GM19238 (cell line): ENCODE data around the gene SEPTIN3.
"Not testable (repeated sequence)": the region's sequence is repeated elsewhere in the genome, so short reads cannot be mapped to it uniquely, and the experiment has no call there.

Experiments used
- DNase-seq: peaks from one replicate; pipeline ENCODE4 v3.0.0; 2011; ENCODE audit warnings: low spot score; ENCODE audit not compliant: insufficient read length

The SEPTIN3 gene

DNA sequence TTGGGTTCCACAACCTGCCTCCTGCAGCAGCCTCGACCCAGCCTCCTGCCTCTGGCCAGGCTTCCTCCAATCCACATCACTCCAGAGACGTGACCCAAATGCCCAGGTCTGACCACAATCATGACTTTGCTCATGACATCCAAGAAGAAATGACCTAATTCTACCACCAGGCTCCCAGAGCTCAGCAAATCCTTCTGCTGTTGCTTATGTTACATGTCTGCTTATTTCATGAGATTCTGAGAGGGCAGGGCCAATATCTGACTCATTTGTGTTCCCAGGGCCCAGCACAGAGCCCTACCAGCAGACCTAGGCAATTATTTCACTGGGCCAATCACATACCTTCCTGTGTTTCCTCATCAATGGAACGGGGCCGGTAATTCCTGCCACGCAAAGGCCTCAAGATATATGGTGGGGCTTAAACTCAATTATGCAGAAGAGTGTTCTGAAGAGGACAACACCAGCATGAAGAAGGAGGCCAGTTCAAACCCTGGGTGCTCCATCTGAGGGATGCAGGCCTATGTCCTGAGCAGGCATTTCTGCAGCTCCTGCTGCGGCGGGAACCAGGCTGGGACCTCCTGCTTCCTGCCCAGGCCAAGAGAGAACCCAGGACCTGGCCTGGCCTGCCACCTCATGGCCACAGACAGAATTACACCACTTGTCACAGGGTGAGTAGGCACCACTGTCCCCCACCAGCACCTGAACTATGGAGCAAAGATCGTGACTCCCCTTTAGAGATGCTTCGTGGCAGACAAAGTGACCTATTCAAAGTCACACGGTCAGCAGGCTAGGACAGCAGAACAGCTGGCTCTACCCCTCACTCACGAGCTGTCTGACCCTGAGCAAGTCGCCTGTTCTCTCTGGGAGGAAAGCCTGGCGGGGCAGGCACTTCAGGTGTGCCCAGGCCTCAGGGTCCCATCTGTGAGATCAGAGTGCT, 28.1 kb upstream of the SEPTIN3 start:
- peak; percentile 69 for DNase-seq

DNA sequence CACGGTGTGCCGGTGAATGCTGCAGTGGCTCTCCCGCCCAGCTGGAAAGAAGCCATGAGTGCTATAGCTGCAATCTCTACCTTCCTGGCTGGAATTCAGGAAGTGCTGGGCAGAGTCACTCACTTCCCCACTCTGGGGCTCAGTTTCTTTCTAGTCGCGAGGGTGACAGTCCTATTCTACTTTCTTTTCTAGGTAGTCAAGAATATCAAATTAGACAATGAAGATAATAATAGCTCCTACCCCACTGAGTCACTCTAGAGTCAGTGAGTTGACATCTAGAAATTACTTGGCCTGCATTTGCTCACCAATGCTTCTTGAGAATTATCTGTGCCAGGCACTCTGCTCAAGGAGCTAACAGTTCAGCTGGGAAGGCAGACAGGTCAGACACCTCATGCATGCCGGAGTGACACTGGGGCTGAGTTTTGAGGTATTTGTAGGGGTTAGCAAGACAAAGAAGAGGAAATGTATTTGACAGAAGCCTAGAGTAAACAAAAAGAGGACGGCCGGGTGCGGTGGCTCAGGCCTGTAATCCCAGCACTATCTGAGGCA, 25.5 kb upstream of the SEPTIN3 start:
- no peak for DNase-seq

DNA sequence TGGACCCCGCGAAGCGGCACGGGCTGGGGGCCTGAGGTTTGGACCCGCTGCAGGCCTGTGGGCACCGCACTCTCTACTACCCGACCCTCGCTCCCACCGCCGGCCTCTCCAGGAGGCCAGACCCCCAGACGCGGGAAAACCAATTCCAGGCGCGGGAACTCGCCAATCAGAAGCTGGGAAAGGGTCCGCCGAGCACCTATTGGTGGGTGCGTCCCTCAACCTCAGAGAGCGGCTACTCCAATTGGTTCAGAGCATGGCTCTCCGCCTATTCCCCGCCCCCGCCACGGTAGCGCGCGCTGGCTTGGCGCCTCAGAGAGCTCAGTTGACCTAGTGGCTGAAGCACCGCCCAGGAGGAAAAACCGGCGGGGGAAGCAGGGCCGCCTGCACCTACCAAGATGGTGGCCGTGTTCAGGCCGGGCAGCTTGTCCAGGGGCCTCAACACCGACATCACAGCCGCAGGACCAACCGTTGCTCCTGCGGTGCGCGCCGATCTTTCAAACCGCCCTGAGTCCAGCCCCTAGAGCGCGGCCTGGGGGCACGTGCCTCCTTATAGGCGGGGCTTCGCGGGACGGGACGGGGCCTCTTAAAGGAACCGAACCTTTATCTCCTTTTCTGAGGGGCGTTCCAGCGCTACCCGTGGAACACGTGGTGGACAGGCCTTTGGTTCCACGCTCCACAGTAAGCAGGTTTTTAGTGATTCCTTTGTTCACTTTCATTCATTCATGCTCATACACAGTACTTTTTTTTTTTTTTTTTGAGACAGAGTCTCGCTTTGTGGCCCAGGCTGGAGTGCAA, 22.4 kb upstream of the SEPTIN3 start, which contains the start of gene CENPM:
CENPM (minus strand) TSS at position 524 of the 795 bp plus-strand sequence; CDS start at position 448, 76 bp downstream.
- DNase-seq, result peak; percentile 69

DNA sequence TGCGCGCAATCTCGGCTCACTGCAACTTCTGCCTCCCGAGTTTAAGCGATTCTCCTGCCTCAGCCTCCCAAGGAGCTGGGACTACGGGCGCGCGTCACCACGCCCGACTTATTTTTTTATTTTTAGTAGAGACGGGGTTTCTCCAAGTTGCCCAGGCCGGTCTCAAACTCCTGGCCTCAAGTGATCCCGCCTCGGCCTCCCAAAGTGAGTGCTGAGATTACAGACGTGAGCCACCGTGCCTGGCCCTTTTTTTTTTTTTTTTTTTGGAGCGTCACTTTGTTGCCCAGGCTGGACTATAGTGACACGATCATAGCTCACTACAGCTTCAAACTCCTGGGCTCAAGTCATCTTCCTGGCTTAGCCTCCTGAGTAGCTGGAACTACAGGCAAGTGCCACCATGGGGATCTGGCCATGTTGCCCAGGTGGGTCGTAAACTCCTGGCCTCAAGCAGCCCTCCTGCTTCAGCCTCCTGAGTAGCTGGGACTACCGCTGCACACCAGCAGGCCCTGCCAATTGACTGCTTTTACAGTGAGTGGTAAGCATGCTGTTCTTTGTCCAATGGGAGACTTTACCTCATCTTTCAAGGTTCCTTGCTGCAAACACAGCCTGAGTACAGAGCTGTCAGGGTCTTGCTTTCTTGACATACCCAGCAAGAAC, 21.7 kb upstream of the SEPTIN3 start:
- no peak for DNase-seq

DNA sequence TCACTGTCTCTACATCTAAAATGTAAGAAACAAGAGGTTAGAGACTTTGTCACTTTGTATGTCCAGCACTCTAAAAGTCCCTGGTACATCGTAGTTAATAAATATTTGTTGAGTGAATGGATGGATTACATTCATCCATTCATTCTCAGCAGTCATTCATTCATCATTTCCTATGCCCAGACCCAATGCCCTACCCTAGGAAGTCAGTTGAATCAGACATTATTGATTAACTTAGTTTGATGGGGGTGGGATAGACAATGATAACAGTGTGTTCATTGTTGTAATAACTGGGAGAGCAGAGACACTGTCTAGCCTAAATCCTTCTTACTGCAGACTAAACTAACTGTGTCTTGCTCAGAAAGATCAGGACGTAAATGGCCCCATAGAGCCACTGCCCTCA, 21.1 kb upstream of the SEPTIN3 start:
- DNase-seq, result no peak

DNA sequence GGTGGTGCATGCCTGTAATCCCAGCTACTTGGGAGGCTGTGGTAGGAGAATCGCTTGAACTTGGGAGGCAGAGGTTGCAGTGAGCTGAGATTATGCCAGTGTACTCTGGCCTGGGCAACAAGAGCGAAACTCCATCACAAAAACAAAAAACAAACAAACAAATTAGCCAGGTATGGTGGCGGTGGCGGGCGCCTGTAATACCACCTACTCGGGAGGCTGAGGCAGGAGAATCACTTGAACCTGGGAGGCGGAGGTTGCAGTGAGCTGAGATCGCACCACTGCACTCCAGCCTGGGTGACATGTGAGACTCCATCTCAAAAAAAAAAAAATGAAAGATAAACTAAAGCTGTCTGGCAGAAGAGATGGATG, 20.3 kb upstream of the SEPTIN3 start:
- not testable (repeated sequence) for DNase-seq

DNA sequence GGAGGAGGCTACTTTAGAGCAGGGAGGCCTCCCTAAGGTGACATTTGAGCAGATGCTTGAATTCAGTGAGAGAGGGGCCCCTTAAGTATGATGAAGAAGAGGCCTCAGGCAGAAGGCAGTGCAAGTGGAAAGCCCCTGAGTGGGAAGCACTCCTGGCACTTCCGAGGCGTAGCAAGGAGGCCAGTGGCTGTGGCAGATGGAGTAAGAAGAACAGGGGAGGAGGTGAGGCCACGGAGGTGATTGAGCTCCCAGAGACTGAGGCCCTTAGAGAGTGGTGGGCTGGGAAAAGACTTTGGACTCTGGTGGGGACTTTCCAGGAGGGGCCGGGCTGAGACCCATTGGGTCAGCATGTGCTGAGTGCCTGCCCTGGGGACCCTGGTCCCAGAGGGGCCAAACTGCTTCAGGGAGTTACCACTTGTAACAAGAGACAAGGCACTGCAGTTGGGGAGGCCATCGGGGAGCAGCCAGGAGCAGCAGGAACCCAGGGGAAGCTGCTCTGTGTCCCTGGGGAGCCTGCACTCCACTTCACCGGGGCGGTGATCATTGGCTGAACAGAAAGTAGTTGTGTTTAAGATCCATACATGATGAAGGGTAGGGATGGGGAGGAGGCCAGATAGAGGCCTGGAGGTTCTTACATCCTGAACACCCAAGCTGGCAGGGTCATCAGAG, 19.8 kb upstream of the SEPTIN3 start:
- no peak for DNase-seq

DNA sequence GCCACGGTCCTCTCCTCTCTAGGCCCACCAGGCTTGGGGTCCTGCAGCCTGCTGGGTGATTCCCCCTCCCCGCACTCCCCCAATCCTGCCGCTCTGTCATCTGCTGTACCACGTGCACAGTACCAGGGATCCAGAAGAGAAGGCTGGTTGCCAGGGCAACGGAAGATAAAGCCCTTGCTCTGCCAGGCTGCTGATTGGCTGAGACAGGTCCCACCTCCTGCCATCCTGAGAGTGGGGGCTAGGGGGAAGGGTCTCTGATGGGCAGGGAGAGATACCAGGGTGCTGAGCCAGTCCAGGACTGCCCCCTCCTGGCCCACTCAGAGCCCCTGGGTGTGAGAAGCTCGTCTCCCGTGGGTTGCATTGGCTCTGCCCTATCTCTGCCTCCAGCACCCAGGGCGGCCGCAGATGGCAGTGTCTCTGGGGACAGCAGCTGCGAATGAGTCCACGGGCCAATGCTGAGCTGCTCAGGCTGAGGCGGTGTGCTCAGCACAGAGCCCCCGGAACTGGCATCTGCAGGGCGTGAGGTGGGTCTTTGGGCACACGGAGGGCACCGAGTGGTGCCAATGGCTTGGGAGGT, 17.3 kb upstream of the SEPTIN3 start, which contains the start of gene SMIM45:
SMIM45 (plus strand) TSS at position 253 of the 577 bp plus-strand sequence.
- DNase-seq, result no peak

DNA sequence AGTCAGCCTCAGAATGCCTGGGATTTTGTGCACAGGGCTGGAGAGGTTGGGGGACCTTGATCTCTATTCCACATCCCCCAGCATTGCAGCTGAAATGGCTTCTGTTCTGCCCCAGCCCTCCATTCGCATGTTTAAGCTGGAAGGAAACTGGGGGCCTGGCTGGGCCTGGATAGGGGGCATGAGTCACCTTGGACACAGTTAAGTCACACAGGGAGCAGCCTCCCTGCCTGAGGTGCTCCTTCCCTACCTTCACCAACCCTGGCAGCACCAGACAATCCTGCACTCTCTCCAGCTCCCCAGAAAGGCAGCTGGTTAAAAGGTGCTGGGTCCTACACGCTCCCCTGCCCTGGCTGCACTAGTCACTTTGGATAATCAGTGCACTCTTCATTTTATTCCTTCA, 16.5 kb upstream of the SEPTIN3 start:
- no peak for DNase-seq

DNA sequence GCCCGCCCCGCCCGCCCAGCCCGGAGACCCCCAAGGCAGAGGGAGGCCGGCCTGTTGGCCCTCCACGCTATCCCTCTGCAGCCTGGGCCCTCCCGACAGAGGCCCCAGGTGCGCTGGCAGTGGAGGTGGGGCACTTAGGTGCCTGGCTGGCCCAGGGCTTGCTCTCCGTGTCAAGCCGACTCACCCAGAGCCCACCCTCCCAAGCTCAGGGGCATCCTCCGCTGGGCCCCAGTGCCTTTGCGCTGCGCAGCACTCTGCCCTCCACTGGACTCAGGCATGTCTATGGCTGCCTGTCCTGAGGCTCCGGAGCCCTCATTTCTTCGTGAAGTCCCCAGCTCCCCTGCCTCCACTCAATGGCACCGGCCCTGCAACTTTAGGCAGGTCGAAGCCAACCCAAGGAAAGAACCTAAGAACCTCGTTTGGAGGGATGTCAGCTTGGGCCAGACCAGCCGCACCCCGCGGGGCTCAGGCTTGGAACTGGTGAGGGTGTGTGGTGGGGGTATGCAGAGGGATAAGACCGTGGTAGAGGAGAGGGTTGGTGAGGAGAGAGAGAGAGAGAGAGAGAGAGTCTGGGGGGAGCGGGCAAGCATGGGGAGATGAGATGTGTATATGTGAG, 11.2 kb upstream of the SEPTIN3 start:
- DNase-seq, result no peak

DNA sequence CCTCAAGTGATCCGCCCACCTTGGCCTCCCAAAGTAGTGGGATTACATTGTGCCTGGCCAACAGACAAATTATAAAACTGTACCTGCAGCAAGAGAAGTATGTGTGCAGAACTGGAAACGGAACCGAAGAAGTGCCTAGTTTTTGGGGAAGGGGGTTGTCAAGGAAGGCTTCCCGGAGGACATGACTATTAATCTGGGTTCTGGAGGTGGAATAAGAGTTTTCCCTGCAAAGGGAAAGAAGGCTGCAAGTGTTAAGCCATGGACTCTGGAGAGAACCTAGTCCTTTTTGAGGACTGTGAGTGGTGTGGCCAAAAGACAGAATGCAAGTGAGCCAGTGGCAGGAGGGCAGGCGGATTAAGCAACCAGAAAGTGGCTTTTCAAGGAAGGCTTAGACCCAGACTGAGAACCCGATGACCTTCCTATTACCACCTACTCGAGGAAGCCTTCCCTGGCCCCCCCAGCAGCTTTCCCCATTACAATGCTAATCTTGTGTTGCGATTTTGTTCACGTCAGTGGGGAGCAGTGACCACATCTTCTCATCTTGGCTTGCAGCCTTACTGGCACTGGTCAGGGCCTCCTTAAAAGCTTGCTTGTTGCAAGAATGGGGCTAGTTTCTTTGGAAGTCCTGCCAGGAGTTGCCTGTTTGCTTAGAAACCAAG, 5.7 kb upstream of the SEPTIN3 start:
- DNase-seq, result no peak

DNA sequence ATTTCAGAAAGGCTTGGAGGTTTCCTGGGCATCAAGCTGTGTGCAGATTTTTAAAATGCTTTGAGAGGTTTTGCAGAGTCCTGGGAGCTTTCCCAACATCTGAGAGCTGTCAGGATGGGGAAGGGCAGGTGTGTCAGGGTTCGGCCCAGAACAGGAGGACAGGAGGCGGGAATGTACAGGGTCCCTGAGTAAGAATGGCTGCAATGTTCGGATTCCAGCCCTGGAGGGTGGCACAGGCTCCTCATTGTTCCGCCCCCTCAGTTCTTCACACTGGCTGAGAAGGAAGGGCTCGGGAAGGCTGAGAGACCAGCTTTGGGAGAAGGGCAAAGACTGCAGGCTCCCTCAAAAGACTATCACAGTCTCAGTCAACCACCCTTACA, 5.1 kb upstream of the SEPTIN3 start:
- no peak for DNase-seq

DNA sequence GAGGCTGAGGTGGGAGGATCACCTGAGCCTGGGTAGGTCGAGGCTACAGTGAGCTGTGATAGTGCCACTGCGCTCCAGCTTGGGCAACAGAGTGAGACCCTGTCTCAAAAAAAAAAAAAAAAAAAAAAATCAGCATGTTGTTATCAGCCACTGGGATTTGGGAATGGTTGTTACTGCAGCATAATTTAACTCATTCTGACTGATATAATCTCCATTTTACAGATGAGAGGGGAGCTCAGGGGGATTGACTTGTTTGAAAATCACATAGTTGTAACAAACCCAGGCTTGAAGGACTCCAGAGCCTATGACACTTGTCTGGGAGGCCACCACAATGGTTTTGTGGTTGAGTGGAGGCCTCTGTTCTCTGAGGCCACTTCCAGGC, 3.0 kb upstream of the SEPTIN3 start:
- no peak for DNase-seq

DNA sequence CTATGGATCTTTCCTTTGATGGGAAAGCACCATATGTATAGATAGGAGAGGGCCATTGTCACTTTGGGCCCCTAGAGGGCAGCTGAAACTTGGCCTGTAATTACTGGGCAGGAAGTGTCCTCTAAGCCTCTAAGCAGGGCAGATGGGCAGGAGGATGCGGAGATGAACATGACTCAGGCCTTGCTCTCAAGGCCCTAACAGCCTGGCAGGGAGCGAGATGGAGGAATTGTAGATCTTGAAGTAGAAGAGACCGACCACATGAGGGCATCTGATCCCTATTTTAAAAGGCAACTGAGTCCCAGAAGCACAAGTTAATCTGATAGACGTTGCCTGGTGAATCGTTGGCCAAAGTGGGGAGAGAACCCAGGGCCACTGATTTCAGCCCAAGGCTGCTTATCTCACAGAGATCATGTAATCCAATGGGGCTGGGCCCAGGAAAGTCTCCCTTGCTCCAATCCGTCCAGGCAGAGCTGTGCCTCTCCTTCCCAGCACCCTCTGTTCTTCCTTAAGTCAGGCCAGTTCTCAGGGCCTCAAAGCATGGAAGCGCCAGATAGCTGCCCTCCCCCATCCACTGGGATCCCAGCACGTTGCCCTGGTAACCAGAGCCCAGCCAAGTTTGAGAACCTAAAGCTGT, 2.5 kb upstream of the SEPTIN3 start:
- peak; percentile 51 for DNase-seq

DNA sequence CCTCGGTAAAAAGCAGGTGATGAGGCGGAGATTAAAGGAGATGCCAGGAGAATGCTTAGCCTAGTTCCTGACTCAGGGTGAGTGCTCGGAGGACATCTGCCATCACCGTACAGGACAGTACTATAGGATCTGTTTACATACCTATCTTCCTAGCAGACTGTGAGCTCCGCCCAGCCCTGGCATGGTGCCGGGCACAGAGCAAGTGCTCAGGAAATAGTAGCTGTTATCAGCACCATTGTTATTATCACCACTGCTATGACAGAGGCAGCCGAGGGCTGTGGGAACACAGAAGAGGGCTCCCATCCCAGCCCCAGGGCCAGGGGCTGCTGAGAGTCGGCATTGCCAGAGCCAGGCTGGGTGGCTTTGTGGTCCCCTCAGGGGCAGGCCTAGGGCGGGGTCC, 642 bp upstream of the SEPTIN3 start:
- DNase-seq, result no peak

DNA sequence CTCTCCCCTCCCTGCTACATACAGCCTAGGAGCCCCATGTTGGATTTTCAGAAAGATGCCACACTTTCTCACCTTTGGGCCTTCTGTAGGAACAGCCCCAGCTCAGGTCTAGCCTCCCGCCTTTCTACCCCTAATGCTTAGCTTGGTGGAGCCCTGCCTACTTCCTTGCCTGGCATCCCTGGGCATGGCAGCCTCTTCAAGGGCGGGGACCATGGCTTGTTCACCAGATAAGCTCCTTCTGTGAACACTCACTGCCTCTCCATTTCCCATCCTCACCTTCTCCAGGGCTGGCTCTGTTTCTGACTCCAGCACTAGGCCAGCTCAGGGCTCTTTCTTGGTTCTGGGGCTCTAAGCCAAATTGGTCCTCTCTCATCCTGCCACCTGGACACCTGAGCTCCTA, 1.4 kb downstream of the SEPTIN3 start:
- no peak for DNase-seq

DNA sequence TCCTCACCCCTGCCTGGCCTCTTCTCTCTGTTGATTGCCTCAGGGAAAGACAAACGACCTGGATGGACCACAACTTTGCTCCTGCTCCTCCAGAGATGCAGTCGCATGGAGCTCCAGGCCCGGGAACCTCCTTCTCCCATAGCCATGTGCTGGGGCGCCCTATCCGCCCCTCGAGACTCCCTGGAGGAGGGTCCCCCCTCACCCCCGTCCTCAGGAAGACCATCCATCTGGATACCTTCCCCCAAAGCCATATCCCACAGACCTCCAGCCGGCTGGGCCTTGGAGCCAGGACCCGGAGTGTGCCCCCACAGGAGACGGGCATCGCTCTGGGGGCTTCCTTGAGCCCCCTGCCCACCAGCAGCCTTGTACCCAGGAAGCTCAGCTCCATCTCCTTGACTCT, 2.2 kb downstream of the SEPTIN3 start:
- DNase-seq, result no peak

DNA sequence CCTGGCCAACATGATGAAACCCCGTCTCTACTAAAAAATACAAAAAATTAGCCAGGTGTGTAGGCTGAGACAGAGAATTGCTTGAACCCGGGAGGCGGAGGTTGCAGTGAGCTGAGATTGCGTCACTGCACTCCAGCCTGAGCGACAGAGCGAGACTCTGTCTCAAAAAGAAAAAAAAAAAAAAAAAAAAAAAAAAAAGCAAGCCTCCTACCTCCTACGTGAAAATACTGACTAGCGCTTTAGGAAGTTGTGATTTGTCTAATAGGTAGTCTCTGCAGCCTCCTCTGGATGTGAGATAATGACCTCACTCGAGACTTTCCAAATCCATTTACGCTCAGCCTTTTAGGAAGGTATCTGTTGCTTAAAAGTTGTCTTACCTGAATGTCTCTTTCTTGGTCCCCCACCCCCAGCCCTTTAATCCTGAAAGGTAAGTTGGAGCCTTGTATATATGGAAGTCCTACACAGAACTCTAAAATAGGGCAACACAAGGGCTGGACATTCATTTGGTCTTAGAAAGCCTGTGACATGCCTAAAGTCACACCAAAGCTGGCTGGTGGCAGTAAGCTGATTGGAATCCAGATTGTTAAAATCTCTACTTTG, 5.5 kb downstream of the SEPTIN3 start:
- DNase-seq, result no peak
